ENCODE measurements around the gene UGP2.

UGP2 gene

DNA sequence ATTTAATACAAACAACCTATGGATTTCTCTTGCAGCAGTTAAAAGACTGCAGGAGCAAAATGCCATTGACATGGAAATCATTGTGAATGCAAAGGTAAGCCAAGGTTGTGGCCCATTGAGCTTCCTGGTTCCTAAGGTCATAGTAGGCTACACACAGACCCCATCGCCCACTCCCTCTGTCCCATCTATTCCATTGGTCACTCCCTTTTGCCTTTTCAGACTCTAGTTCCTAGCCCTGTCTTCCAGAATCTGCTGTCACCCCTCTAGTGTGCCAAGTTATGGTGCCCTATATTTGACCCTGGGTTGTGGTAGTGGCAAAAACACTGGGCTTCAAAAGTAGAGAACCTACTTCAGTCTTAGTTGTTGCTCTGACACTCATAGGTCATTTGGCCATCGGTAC lies 44.7 kb downstream of the UGP2 start:
- no peak overlapping the region for H3K9ac ChIP-seq (ENCODE audit: insufficient read length, low read depth)
- no peak for DNase-seq (ENCODE audit: low read depth, low spot score)
- H3K36me3 ChIP-seq (ENCODE audit: insufficient read depth, insufficient read length, low read length), result peaks cover 95% of the 10 kb centered on the region
- H3K4me1 ChIP-seq (ENCODE audit: insufficient read depth, insufficient read length), result no peaks in the 10 kb centered on the region
- H3K27me3 ChIP-seq (ENCODE audit: insufficient read depth, insufficient read length), result no peaks in the 10 kb centered on the region
- no peak for TF ChIP-seq YY1 (IDR thresholded peaks at IDR 0.05; ENCODE audit: insufficient read depth, insufficient read length)
- TF ChIP-seq SUZ12 (IDR thresholded peaks at IDR 0.05; ENCODE audit: extremely low read depth, insufficient read depth, insufficient read length), result no peak
- TF ChIP-seq ZNF274 (IDR thresholded peaks at IDR 0.05; ENCODE audit: low read depth, low read length), result no peak
- no peaks in the 10 kb centered on the region for H3K9me3 ChIP-seq (ENCODE audit: insufficient read depth, low read length)
- H3K4me3 ChIP-seq (ENCODE audit: insufficient read length, low read depth), result no peak overlapping the region

DNA sequence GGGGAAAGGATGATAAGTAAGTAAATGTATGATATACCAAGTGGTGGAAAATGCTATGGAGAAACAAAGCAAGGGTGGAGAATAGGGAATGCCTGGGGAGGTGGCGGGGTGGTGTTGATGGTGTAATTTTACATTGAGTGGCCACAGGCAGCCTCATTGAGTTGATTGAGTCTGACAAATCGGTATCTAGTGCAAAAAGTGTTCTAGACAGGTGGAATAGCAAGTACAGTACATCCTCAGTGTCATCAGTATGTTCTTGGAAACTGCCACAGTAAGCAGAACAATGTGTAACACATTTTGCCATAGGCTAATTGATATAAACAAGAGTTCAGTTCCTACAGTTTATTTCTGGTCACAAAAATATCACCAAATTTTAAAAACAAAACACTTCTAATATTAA lies 46.4 kb downstream of the UGP2 start:
- TF ChIP-seq ZNF274 (IDR thresholded peaks at IDR 0.05; ENCODE audit: low read depth, low read length) (no peak), SUZ12 (IDR thresholded peaks at IDR 0.05; ENCODE audit: extremely low read depth, insufficient read depth, insufficient read length) (no peak), YY1 (IDR thresholded peaks at IDR 0.05; ENCODE audit: insufficient read depth, insufficient read length) (no peak)
- no peaks in the 10 kb centered on the region for H3K4me1 ChIP-seq (ENCODE audit: insufficient read depth, insufficient read length)
- no peaks in the 10 kb centered on the region for H3K9me3 ChIP-seq (ENCODE audit: insufficient read depth, low read length)
- H3K9ac ChIP-seq (ENCODE audit: insufficient read length, low read depth), result no peak overlapping the region
- no peaks in the 10 kb centered on the region for H3K27me3 ChIP-seq (ENCODE audit: insufficient read depth, insufficient read length)
- H3K36me3 ChIP-seq (ENCODE audit: insufficient read depth, insufficient read length, low read length), result peaks cover 87% of the 10 kb centered on the region
- no peak for DNase-seq (ENCODE audit: low read depth, low spot score)
- H3K4me3 ChIP-seq (ENCODE audit: insufficient read length, low read depth), result no peak overlapping the region

DNA sequence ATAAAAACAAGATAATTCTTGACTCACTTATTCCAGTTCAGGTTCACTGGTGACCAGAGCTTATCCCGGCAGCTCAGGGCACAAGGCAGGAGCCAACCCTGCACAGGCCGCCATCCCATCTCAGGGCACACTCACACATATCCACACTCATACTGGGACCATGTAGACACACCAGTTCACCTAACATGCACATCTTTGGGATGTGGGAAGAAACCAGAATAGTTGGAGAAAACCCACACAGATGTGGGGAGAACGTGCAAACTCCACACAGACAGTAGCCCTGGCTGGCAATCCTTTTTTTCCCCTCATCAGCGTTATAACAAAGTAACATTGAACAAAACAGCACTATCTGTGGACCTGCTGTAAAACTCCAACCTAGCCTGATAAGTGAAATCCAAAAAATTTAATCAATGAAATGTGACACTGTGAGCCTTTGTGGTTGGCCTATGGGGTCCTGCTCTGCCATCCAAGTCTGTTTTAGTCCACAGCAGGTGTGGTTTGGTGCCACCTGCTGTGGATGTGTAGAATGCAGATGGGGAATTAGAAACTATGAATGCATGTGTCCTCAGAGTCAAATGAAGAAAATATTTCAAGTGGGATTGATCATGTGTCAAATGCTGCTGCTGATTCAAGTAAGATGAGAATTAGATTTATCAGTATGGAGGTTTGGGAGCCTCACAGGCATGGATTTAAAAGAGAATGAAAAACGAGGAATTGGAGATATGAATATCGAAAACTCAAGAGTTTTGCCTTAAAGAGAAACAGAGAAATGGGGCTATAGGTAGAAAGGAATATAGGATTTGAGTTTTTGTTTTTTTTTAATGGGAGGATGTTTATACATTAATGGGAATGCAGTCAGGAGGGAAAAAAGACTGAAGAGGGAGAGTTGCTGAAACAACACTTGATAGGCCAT lies 47.0 kb downstream of the UGP2 start:
- Histone ChIP-seq H3K4me3 (ENCODE audit: insufficient read length, low read depth) (no peak overlapping the region), H3K9ac (ENCODE audit: insufficient read length, low read depth) (no peak overlapping the region), H3K36me3 (ENCODE audit: insufficient read depth, insufficient read length, low read length) (peaks cover 84% of the 10 kb centered on the region), H3K9me3 (ENCODE audit: insufficient read depth, low read length) (no peaks in the 10 kb centered on the region), H3K4me1 (ENCODE audit: insufficient read depth, insufficient read length) (no peaks in the 10 kb centered on the region), H3K27me3 (ENCODE audit: insufficient read depth, insufficient read length) (no peaks in the 10 kb centered on the region)
- TF ChIP-seq ZNF274 (IDR thresholded peaks at IDR 0.05; ENCODE audit: low read depth, low read length) (no peak), SUZ12 (IDR thresholded peaks at IDR 0.05; ENCODE audit: extremely low read depth, insufficient read depth, insufficient read length) (no peak), YY1 (IDR thresholded peaks at IDR 0.05; ENCODE audit: insufficient read depth, insufficient read length) (no peak)
- DNase-seq (ENCODE audit: low read depth, low spot score), result peak; percentile 22

DNA sequence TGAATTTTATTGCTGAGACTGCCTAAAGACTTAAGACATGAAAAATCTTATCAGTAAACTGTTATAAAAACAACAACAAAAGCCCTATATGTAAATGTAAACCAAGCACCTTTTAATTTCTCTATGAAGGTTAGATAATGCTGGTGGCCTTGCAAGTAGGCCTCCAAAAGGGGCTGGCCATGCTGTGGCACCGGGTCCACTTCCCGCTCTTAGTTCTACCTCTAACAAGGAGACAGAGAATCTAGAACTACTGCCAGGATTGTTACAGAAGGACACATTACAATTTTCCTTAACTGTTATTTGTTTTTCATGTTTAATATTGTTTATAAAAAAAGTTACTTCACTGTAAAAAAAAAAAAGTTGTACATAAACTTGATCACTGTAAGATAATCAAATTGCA lies 49.0 kb downstream of the UGP2 start:
- H3K4me1 ChIP-seq (ENCODE audit: insufficient read depth, insufficient read length), result no peaks in the 10 kb centered on the region
- no peak overlapping the region for H3K9ac ChIP-seq (ENCODE audit: insufficient read length, low read depth)
- DNase-seq (ENCODE audit: low read depth, low spot score), result no peak
- no peaks in the 10 kb centered on the region for H3K9me3 ChIP-seq (ENCODE audit: insufficient read depth, low read length)
- H3K4me3 ChIP-seq (ENCODE audit: insufficient read length, low read depth), result no peak overlapping the region
- H3K27me3 ChIP-seq (ENCODE audit: insufficient read depth, insufficient read length), result no peaks in the 10 kb centered on the region
- H3K36me3 ChIP-seq (ENCODE audit: insufficient read depth, insufficient read length, low read length), result peaks cover 70% of the 10 kb centered on the region
- TF ChIP-seq ZNF274 (IDR thresholded peaks at IDR 0.05; ENCODE audit: low read depth, low read length), result no peak
- TF ChIP-seq YY1 (IDR thresholded peaks at IDR 0.05; ENCODE audit: insufficient read depth, insufficient read length), result no peak
- TF ChIP-seq SUZ12 (IDR thresholded peaks at IDR 0.05; ENCODE audit: extremely low read depth, insufficient read depth, insufficient read length), result no peak

DNA sequence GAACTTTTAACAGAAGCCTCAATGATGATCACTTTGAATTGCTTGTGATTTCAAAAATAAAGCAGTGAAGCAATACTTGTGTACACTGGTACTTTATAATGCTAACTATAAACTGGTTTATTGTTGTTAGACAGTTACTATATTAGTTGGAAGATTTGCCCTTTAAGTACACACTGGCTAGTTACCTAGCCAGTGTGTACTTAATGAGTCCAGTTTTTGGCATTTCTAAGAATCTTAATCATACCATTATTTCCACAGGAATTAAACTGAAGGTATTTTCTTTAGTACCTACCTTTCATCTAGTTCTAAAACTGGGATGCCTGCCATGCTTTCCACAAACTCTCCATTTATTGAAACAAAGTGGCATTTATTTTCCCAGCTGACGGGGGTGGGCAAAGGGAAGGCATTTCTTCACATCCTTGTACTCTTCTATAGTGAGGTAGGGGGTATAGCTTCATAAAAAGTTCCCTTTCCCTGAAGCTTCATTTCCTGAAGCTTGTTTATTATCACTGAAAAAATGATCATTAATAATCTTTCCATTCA lies 49.9 kb downstream of the UGP2 start:
- Histone ChIP-seq H3K4me1 (ENCODE audit: insufficient read depth, insufficient read length) (no peaks in the 10 kb centered on the region), H3K4me3 (ENCODE audit: insufficient read length, low read depth) (no peak overlapping the region), H3K9ac (ENCODE audit: insufficient read length, low read depth) (no peak overlapping the region), H3K36me3 (ENCODE audit: insufficient read depth, insufficient read length, low read length) (peaks cover 67% of the 10 kb centered on the region), H3K27me3 (ENCODE audit: insufficient read depth, insufficient read length) (no peaks in the 10 kb centered on the region), H3K9me3 (ENCODE audit: insufficient read depth, low read length) (no peaks in the 10 kb centered on the region)
- DNase-seq (ENCODE audit: low read depth, low spot score), result no peak
- TF ChIP-seq ZNF274 (IDR thresholded peaks at IDR 0.05; ENCODE audit: low read depth, low read length) (no peak), SUZ12 (IDR thresholded peaks at IDR 0.05; ENCODE audit: extremely low read depth, insufficient read depth, insufficient read length) (no peak), YY1 (IDR thresholded peaks at IDR 0.05; ENCODE audit: insufficient read depth, insufficient read length) (no peak)

DNA sequence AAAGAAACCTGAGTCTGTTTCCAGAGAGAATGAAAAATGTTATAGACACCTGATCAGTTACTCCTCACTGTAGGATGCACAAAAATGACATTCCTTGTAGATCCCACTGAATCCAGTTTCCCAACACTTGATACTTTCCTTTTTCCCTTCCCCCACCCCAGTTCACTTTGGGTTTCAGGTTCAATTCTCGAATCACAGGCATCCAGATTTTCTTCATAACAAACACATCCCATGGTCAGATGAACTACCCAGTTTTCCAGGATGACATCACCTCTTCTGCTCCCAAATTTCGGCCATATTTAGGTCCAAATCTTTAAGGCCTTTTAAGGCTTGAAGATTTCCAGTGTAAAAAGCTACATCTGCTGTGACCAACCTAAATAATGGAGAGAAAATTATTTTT lies 51.5 kb downstream of the UGP2 start:
- no peak for DNase-seq (ENCODE audit: low read depth, low spot score)
- Histone ChIP-seq H3K36me3 (ENCODE audit: insufficient read depth, insufficient read length, low read length) (peaks cover 61% of the 10 kb centered on the region), H3K27me3 (ENCODE audit: insufficient read depth, insufficient read length) (no peaks in the 10 kb centered on the region), H3K9ac (ENCODE audit: insufficient read length, low read depth) (no peak overlapping the region), H3K4me1 (ENCODE audit: insufficient read depth, insufficient read length) (no peaks in the 10 kb centered on the region), H3K9me3 (ENCODE audit: insufficient read depth, low read length) (no peaks in the 10 kb centered on the region), H3K4me3 (ENCODE audit: insufficient read length, low read depth) (no peak overlapping the region)
- TF ChIP-seq YY1 (IDR thresholded peaks at IDR 0.05; ENCODE audit: insufficient read depth, insufficient read length) (no peak), ZNF274 (IDR thresholded peaks at IDR 0.05; ENCODE audit: low read depth, low read length) (no peak), SUZ12 (IDR thresholded peaks at IDR 0.05; ENCODE audit: extremely low read depth, insufficient read depth, insufficient read length) (no peak)

DNA sequence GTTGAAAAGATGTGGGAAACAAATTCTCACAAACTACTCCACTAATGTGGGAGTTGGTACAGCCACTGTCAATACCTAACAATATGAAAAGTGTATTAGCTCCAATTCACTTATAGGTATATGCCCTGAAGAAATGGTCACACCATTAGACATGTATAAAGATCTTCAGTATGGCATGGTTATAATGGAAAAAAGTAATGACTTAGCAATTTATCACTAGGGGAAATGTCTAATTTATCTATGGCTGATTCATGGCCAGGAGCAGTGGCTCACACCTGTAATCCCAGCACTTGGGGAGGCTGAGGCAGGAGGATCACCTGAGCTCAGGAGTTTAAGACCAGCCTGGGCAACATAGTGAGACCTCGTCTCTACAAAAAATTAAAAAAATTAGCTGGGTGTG lies 52.5 kb downstream of the UGP2 start:
- Histone ChIP-seq H3K4me3 (ENCODE audit: insufficient read length, low read depth) (no peak overlapping the region), H3K27me3 (ENCODE audit: insufficient read depth, insufficient read length) (no peaks in the 10 kb centered on the region), H3K4me1 (ENCODE audit: insufficient read depth, insufficient read length) (no peaks in the 10 kb centered on the region), H3K9ac (ENCODE audit: insufficient read length, low read depth) (no peak overlapping the region), H3K9me3 (ENCODE audit: insufficient read depth, low read length) (no peaks in the 10 kb centered on the region), H3K36me3 (ENCODE audit: insufficient read depth, insufficient read length, low read length) (peaks cover 58% of the 10 kb centered on the region)
- TF ChIP-seq SUZ12 (IDR thresholded peaks at IDR 0.05; ENCODE audit: extremely low read depth, insufficient read depth, insufficient read length) (no peak), YY1 (IDR thresholded peaks at IDR 0.05; ENCODE audit: insufficient read depth, insufficient read length) (no peak), ZNF274 (IDR thresholded peaks at IDR 0.05; ENCODE audit: low read depth, low read length) (no peak)
- DNase-seq (ENCODE audit: low read depth, low spot score), result no peak

All from NT2/D1 (cell line).